T follicular helper cell (primary cell): Measurements from ENCODE around the gene CPT1B.
"Not testable (repeated sequence)": the region's sequence is repeated elsewhere in the genome, so short reads cannot be mapped to it uniquely, and the experiment has no call there.

Experiments used
- DNase-seq: peaks from one replicate; pipeline ENCODE4 v3.0.0-alpha.2; 2020; ENCODE audit warnings: low read depth

CPT1B gene

GRCh38 chr22:50545522-50546325 is 32.5 kb downstream of the CPT1B start, which contains the start of gene KLHDC7B:
KLHDC7B (plus strand) TSS chr22:50545899; CDS start chr22:50546244, 345 bp downstream.
- no peak for DNase-seq

GRCh38 chr22:50544746-50545253 is 33.4 kb downstream of the CPT1B start:
- DNase-seq, result no peak

- DNase-seq, result peak; percentile 72
These were observed 34.0 kb downstream of the CPT1B start for GRCh38 chr22:50544078-50544745.

GRCh38 chr22:50542416-50542927 is 35.8 kb downstream of the CPT1B start:
- DNase-seq, result no peak

GRCh38 chr22:50541667-50542026 is 36.6 kb downstream of the CPT1B start:
- not testable (repeated sequence) for DNase-seq

- no peak for DNase-seq
These were observed 37.8 kb downstream of the CPT1B start for GRCh38 chr22:50540381-50540780.

- no peak for DNase-seq
These were observed 40.5 kb downstream of the CPT1B start for GRCh38 chr22:50537765-50538164.

- DNase-seq, result no peak
These were observed 42.0 kb downstream of the CPT1B start for GRCh38 chr22:50536226-50536625.

GRCh38 chr22:50535113-50535512 is 43.1 kb downstream of the CPT1B start:
- DNase-seq, result no peak

- not testable (repeated sequence) for DNase-seq
These were observed 44.1 kb downstream of the CPT1B start for GRCh38 chr22:50533856-50534711.

- no peak for DNase-seq
These were observed 45.1 kb downstream of the CPT1B start for GRCh38 chr22:50532824-50533796.

GRCh38 chr22:50531962-50532674 is 46.1 kb downstream of the CPT1B start:
- no peak for DNase-seq

- no peak for DNase-seq
These were observed 46.7 kb downstream of the CPT1B start for GRCh38 chr22:50531546-50531961.

- DNase-seq, result peak; percentile 59
These were observed 47.2 kb downstream of the CPT1B start for GRCh38 chr22:50530877-50531545.

GRCh38 chr22:50530580-50530876 is 47.7 kb downstream of the CPT1B start:
- DNase-seq, result no peak

- DNase-seq, result no peak
These were observed 48.2 kb downstream of the CPT1B start, which contains the start of gene TYMP for GRCh38 chr22:50529897-50530579. TYMP (minus strand) TSS chr22:50530012; CDS start chr22:50529709, 303 bp downstream.

GRCh38 chr22:50529416-50529896 is 48.8 kb downstream of the CPT1B start:
- no peak for DNase-seq

- no peak for DNase-seq
These were observed 49.4 kb downstream of the CPT1B start for GRCh38 chr22:50528682-50529415.
